Transverse colon (tissue), 4 donors: ENCODE measurements around the gene RPA3. TPM values are rescaled to one million over a fixed set of nuclear protein-coding genes. Genes with fewer than 3 reads are reported as not detected.
"Not testable (repeated sequence)": the region's sequence is repeated elsewhere in the genome, so short reads cannot be mapped to it uniquely, and the experiment has no call there.

Experiments used
- DNase-seq: peaks from one replicate; pipeline ENCODE4 v3.0.0-alpha.2; 2019
- H3K27ac ChIP-seq, 4 donors: fragments of 200-600 bp; sonication (generic); 2 replicates each; pipeline ENCODE4 v1.5.1; 2016 to 2018; ENCODE audit warnings: inconsistent platforms in 4 of 4
- H3K27me3 ChIP-seq: fragments of 200-600 bp; sonication (generic); 2 replicates; pipeline ENCODE4 v1.5.1; 2017; ENCODE audit warnings: inconsistent platforms
- H3K36me3 ChIP-seq, 4 donors: fragments of 200-600 bp; sonication (generic); 2 replicates each; pipeline ENCODE4 v1.5.1; 2017 to 2019; ENCODE audit warnings: inconsistent platforms in 4 of 4
- H3K4me1 ChIP-seq, 4 donors: fragments of 200-600 bp; sonication (generic); 2 replicates each; pipeline ENCODE4 v1.5.1; 2017 to 2020; ENCODE audit warnings: inconsistent platforms in 4 of 4
- H3K4me3 ChIP-seq, 4 donors: fragments of 200-600 bp; sonication (generic); 1 replicate in 1 of 4; 2 replicates in 3 of 4; pipeline versions ENCODE4 v1.5.1 to v1.6.1; 2017 to 2019; ENCODE audit warnings: inconsistent platforms in 4 of 4
- H3K9me3 ChIP-seq, 2 donors: fragments of 200-600 bp; sonication (generic); 2 replicates each; pipeline ENCODE4 v1.5.1; 2017 to 2019; ENCODE audit warnings: inconsistent platforms in 2 of 2
- CTCF ChIP-seq, 5 experiments: fragments of 200-600 bp in 3 of 5; fragments of 450-650 bp in 2 of 5; sonication (generic) in 3 of 5; IDR thresholded peaks; 1 replicate in 2 of 5; 2 replicates in 3 of 5; pipeline ENCODE4 v1.5.1; 2016 to 2017; ENCODE audit warnings: antibody characterized with exemption in 5 of 5, inconsistent platforms in 3 of 5, mild to moderate bottlenecking in 2 of 5, moderate library complexity in 1 of 5
- EP300 ChIP-seq: sonication (generic); formaldehyde crosslinking; IDR thresholded peaks from one replicate; pipeline ENCODE4 v1.6.1; 2017; ENCODE audit warnings: antibody characterized with exemption, low read depth
- POLR2A ChIP-seq: fragments of 450-650 bp; IDR thresholded peaks from one replicate; pipeline ENCODE4 v1.6.1; 2016; ENCODE audit warnings: antibody characterized with exemption, mild to moderate bottlenecking, moderate library complexity
- POLR2AphosphoS5 ChIP-seq, 3 donors: sonication (generic); formaldehyde crosslinking; IDR thresholded peaks; one replicate each; pipeline ENCODE4 v1.6.1; 2016; ENCODE audit warnings: antibody characterized with exemption in 3 of 3
- WGBS, 2 donors: methylation state at CpG; one replicate each; pipeline ENCODE4 v1.1.5; 2018; ENCODE audit warnings: low coverage in 1 of 2; 5-methylcytosine and 5-hydroxymethylcytosine counted together
- in situ Hi-C, 4 donors: fragments of 200-750 bp; cut with MboI; loops; one replicate each; pipeline versions ENCODE4 v1.15.0 to v1.15.1; 2017; ENCODE audit warnings: low sequenced_read_pairs in 3 of 4, low pct_ligation_motif_present in 1 of 4, low pct_unique_long_range_greater_than_20kb in 1 of 4
- intact Hi-C: fragments of 100-400 bp; cut with DNase I; formaldehyde crosslinking; loops from one replicate; pipeline ENCODE4 v1.15.1; 2023; ENCODE audit warnings: low total_unique reads
- total RNA-seq, 4 donors: library from RNA; depleted of rRNA; stranded (reverse); fragments of >200 nt; gene quantifications; one replicate each; pipeline ENCODE4 v1.1.0, GENCODE V29; 2016

The RPA3 gene
- total RNA-seq, 4 donors from 2014 or later, result 1.4 to 24.6 (median 7.6) TPM

GRCh38 chr7:7681936-7682329 lies 36.5 kb downstream of the RPA3 start:
- Histone ChIP-seq H3K9me3 (no peaks in the 10 kb centered on the region), H3K4me3 (no peak overlapping the region), H3K4me1 (peaks cover 0 to 27% (median 4%) of the 10 kb centered on the region in 4 donors), H3K27ac (no peak overlapping the region), H3K36me3 (no peaks in the 10 kb centered on the region), H3K27me3 (no peaks in the 10 kb centered on the region)
- no peak for DNase-seq
- intact Hi-C loops, result no loop called here
- TF ChIP-seq CTCF (IDR thresholded peaks at IDR 0.05) (no peak), POLR2AphosphoS5 (IDR thresholded peaks at IDR 0.05) (no peak), EP300 (no peak), POLR2A (no peak)
- in situ Hi-C loops, result loop anchor here in 1 of 4 donors (10.0 kb wide), 1 partner anchor 83 kb away; no protein-coding TSS in a partner anchor

- no peaks in the 10 kb centered on the region for H3K9me3 ChIP-seq
- peak; percentile 36 for DNase-seq
- no peak overlapping the region for H3K4me3 ChIP-seq
- no peaks in the 10 kb centered on the region for H3K27me3 ChIP-seq
- H3K36me3 ChIP-seq, result no peaks in the 10 kb centered on the region
- intact Hi-C loops (no loop called here), in situ Hi-C loops (loop anchor here in 1 of 4 donors (10.0 kb wide), 1 partner anchor 83 kb away; no protein-coding TSS in a partner anchor)
- WGBS, 2 donors, result 36 to 46% methylated on average over 7 of the region's 7 CpGs
- H3K4me1 ChIP-seq, result peaks cover 0 to 23% (median 4%) of the 10 kb centered on the region in 4 donors
- H3K27ac ChIP-seq, result peak overlapping the region in 2 of 4 donors; percentile 10 to 24
- no peak for TF ChIP-seq POLR2A
- TF ChIP-seq POLR2AphosphoS5 (IDR thresholded peaks at IDR 0.05), result no peak
- TF ChIP-seq EP300, result no peak
- TF ChIP-seq CTCF (IDR thresholded peaks at IDR 0.05), result peak; percentile 57 to 69 (median 63)
These were observed 37.0 kb downstream of the RPA3 start for GRCh38 chr7:7681191-7681935.

- H3K9me3 ChIP-seq, intact Hi-C loops, H3K36me3 ChIP-seq, H3K4me3 ChIP-seq, DNase-seq, H3K27me3 ChIP-seq, H3K27ac ChIP-seq: not testable (repeated sequence)
- 98 to 100% methylated on average over 2 of the region's 2 CpGs for WGBS, 2 donors
- in situ Hi-C loops, result loop anchor here in 1 of 4 donors (10.0 kb wide), 1 partner anchor 85 kb away; no protein-coding TSS in a partner anchor
- H3K4me1 ChIP-seq, result peaks cover 0 to 23% (median 4%) of the 10 kb centered on the region in 4 donors
These were observed 38.8 kb downstream of the RPA3 start for GRCh38 chr7:7679640-7680039.

GRCh38 chr7:7675686-7676085 lies 42.7 kb downstream of the RPA3 start:
- no peak for DNase-seq
- in situ Hi-C loops (no loop called here), intact Hi-C loops (no loop called here)
- Histone ChIP-seq H3K27ac (no peak overlapping the region), H3K4me1 (peaks cover 0 to under 1% (median under 1%) of the 10 kb centered on the region in 4 donors), H3K4me3 (no peak overlapping the region), H3K36me3 (peaks cover 0 to 3% (median 0%) of the 10 kb centered on the region in 4 donors), H3K9me3 (no peaks in the 10 kb centered on the region), H3K27me3 (no peaks in the 10 kb centered on the region)
- TF ChIP-seq POLR2A (no peak), CTCF (IDR thresholded peaks at IDR 0.05) (no peak), EP300 (no peak), POLR2AphosphoS5 (IDR thresholded peaks at IDR 0.05) (no peak)
- WGBS, 2 donors, result 84 to 90% methylated on average over 1 to 6 of the region's 6 CpGs

GRCh38 chr7:7673240-7673550 lies 45.2 kb downstream of the RPA3 start:
- in situ Hi-C loops (no loop called here), intact Hi-C loops (no loop called here)
- Histone ChIP-seq H3K9me3 (no peaks in the 10 kb centered on the region), H3K36me3 (peaks cover 0 to 3% (median 0%) of the 10 kb centered on the region in 4 donors), H3K4me3 (no peak overlapping the region), H3K27me3 (no peaks in the 10 kb centered on the region), H3K4me1 (no peaks in the 10 kb centered on the region), H3K27ac (no peak overlapping the region)
- WGBS, 2 donors, result 80 to 89% methylated on average over 1 to 2 of the region's 2 CpGs
- TF ChIP-seq CTCF (IDR thresholded peaks at IDR 0.05), result no peak
- no peak for TF ChIP-seq EP300
- TF ChIP-seq POLR2A, result no peak
- no peak for TF ChIP-seq POLR2AphosphoS5 (IDR thresholded peaks at IDR 0.05)
- no peak for DNase-seq
